MG63 (cell line): ENCODE data around the gene FOXN3. TPM values are rescaled to one million over a fixed set of nuclear protein-coding genes. Genes with fewer than 3 reads are reported as not detected.

Experiments
- DNase-seq: peaks from one replicate; pipeline ENCODE4 v3.0.0-alpha.2; 2020
- H3K27me3 ChIP-seq: fragments of 250-450 bp; sonication (Bioruptor Pico); 2 replicates; pipeline ENCODE4 v1.5.1; 2020; ENCODE audit warnings: mild to moderate bottlenecking, moderate library complexity
- H3K36me3 ChIP-seq: fragments of 250-450 bp; sonication (Bioruptor Pico); 2 replicates; pipeline ENCODE4 v1.5.1; 2020; ENCODE audit warnings: mild to moderate bottlenecking, moderate library complexity
- H3K4me3 ChIP-seq: fragments of 250-450 bp; sonication (Bioruptor Pico); 2 replicates; pipeline ENCODE4 v1.5.1; 2020; ENCODE audit warnings: mild to moderate bottlenecking, moderate library complexity
- H3K9me3 ChIP-seq: fragments of 250-450 bp; sonication (Bioruptor Pico); 2 replicates; pipeline ENCODE4 v1.5.1; 2020; ENCODE audit warnings: mild to moderate bottlenecking, moderate library complexity
- total RNA-seq: library from RNA; depleted of rRNA; stranded (reverse); fragments of >200 nt; shearing (Covaris generic); gene quantifications from 2 replicates; pipeline ENCODE4 v1.2.3, GENCODE V29; 2014; ENCODE audit warnings: low replicate concordance

Gene FOXN3
- total RNA-seq, 1 experiment from 2014 or later = 1.4 TPM

GRCh38 chr14:89419973-89420482, 3.0 kb upstream of the FOXN3 start:
- DNase-seq = no peak
- no peaks in the 10 kb centered on the region for H3K36me3 ChIP-seq
- no peak overlapping the region for H3K4me3 ChIP-seq
- no peaks in the 10 kb centered on the region for H3K9me3 ChIP-seq
- no peaks in the 10 kb centered on the region for H3K27me3 ChIP-seq

GRCh38 chr14:89418976-89419375, 1.9 kb upstream of the FOXN3 start:
- H3K36me3 ChIP-seq = no peaks in the 10 kb centered on the region
- no peaks in the 10 kb centered on the region for H3K27me3 ChIP-seq
- no peak overlapping the region for H3K4me3 ChIP-seq
- DNase-seq = no peak
- no peaks in the 10 kb centered on the region for H3K9me3 ChIP-seq

- Histone ChIP-seq H3K27me3 (no peaks in the 10 kb centered on the region), H3K36me3 (no peaks in the 10 kb centered on the region), H3K9me3 (no peaks in the 10 kb centered on the region), H3K4me3 (no peak overlapping the region)
- DNase-seq = no peak
These were observed 1.4 kb upstream of the FOXN3 start for GRCh38 chr14:89418452-89418851.

DNA sequence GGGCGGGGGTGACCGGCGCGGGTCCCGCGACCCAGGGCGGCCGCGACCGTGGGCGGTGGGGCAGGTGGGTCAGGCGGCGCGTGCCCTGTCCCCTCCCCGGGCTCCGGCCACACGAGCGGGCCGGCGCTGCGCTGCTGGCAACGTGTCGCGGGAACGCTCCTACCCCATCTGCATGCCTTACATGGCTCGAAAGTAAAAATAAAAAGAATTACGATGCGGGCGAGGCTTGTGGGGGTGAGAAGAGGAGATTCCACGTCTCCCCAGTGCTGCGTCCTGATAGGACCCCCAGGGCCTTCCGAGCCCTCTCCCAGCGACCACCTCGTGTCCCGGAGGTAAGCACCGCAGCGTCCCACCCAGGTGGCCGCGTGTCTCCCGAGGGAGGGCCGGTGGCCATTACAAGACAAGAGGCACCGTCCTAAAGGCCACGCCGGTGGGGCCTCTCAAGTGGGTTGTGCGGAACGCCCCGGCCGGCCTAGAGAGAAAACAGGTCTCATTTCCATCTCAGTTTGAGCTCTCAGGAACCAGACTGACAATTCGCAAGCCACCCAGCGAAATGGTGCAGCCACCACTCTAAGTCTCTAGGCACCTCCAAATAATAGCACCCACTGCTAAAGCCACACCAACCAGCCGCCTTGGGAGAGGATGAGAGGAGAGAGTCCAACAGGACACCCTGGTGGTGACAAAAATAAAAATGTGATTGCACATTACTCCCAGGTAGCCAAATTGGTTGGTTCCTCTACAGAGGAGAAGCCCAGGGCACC, 612 bp upstream of the FOXN3 start:
- H3K27me3 ChIP-seq = no peaks in the 10 kb centered on the region
- peak; percentile 7 for DNase-seq

GRCh38 chr14:89416002-89416995, 734 bp downstream of the FOXN3 start:
- no peaks in the 10 kb centered on the region for H3K9me3 ChIP-seq
- peak; percentile 99 for DNase-seq
- H3K27me3 ChIP-seq = no peaks in the 10 kb centered on the region
- peak overlapping the region; percentile 56 for H3K4me3 ChIP-seq
- H3K36me3 ChIP-seq = no peaks in the 10 kb centered on the region

More for the DNA sequence above, 612 bp upstream of the FOXN3 start:
- Histone ChIP-seq H3K36me3 (no peaks in the 10 kb centered on the region), H3K9me3 (no peaks in the 10 kb centered on the region), H3K4me3 (peak overlapping the region; percentile 35)

DNA sequence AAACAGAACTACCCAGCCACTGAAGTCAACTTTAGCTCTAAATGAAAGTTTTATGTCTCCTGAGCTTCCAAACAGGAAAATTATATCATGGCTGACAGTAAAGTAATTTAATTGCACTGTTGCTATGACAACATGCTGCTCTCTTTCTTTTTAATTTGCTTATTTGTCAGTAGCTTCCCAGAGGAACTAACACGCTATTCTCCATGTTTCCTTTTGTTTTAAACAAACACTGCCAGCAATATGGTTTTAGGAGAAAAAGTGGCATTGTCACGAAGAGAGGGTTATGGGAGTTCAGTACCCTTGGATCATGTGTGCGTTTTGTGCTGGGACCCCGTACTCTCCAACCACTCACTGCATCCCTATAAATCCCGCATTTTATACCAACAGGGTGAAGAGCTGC, 1.9 kb downstream of the FOXN3 start:
- no peak overlapping the region for H3K4me3 ChIP-seq
- H3K9me3 ChIP-seq = no peaks in the 10 kb centered on the region
- no peak for DNase-seq
- no peaks in the 10 kb centered on the region for H3K27me3 ChIP-seq
- no peaks in the 10 kb centered on the region for H3K36me3 ChIP-seq

DNA sequence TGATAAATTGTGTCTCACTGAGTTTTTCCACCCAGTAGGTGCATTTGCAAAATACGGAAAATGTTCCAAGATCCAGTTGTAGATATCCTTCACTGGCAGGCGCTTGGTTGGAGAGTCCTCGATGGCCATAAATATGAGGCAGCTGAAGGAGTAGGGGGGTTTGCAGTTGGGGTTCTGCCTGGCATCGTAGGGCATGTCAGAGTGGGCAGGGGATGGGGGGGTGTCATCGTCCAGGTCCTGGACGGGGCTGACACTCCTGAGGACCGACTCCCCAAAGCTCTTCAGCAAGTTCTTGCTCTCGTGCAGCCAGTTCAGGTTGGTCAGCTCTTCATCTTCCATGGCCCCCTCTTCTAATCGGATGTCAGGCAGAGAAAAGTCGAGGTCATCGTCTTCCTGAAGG, 5.1 kb downstream of the FOXN3 start:
- no peaks in the 10 kb centered on the region for H3K36me3 ChIP-seq
- no peak for DNase-seq
- H3K4me3 ChIP-seq = no peak overlapping the region

GRCh38 chr14:89409961-89410360, 7.1 kb downstream of the FOXN3 start:
- Histone ChIP-seq H3K4me3 (no peak overlapping the region), H3K27me3 (no peaks in the 10 kb centered on the region), H3K9me3 (no peaks in the 10 kb centered on the region), H3K36me3 (no peaks in the 10 kb centered on the region)
- DNase-seq = no peak

More for the DNA sequence above, 5.1 kb downstream of the FOXN3 start:
- Histone ChIP-seq H3K27me3 (no peaks in the 10 kb centered on the region), H3K9me3 (no peaks in the 10 kb centered on the region)

DNA sequence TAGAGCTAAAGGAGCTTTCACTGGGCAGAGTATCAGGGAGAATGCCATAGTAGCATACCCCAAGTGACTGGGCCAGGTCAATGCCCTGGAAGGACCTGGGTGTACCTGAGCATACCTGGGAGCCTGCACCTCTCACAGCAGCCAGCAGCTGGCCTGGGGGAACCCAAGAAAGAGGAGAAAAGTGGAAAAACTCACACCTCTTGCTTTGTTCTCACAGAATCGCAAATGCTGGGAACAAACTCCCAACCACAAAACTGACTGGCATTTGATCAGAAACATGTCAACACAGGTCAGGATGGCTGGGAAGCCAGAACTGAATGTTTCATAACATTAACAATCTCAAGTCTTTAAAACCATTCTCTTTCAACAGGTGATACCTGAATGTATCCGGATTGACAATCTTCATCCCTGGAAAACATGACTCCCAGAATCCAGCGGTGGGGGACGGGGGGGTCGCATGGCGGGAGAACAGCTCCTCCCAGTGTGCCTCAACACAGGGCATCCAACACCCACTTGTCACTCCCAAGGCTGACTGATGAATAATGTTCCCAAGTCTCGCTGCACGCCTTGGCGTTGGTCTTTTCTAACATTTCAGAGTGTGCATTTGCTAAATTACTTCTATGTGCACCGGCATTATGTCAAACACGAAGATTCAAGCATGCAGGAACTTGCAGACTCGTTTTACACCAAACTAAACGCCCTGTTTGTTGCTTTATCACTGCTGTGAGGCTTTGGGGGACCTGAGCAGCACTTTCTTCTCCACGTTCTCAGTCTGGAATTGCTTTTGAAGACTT, 7.9 kb downstream of the FOXN3 start:
- no peak overlapping the region for H3K4me3 ChIP-seq
- H3K9me3 ChIP-seq = no peaks in the 10 kb centered on the region
- no peaks in the 10 kb centered on the region for H3K27me3 ChIP-seq
- DNase-seq = no peak
- no peaks in the 10 kb centered on the region for H3K36me3 ChIP-seq

GRCh38 chr14:89407856-89408255, 9.2 kb downstream of the FOXN3 start:
- no peak for DNase-seq
- Histone ChIP-seq H3K36me3 (no peaks in the 10 kb centered on the region), H3K27me3 (no peaks in the 10 kb centered on the region), H3K4me3 (no peak overlapping the region), H3K9me3 (no peaks in the 10 kb centered on the region)

GRCh38 chr14:89406941-89407340, 10.1 kb downstream of the FOXN3 start:
- Histone ChIP-seq H3K4me3 (no peak overlapping the region), H3K9me3 (no peaks in the 10 kb centered on the region), H3K36me3 (no peaks in the 10 kb centered on the region), H3K27me3 (no peaks in the 10 kb centered on the region)
- DNase-seq = no peak

GRCh38 chr14:89406361-89406760, 10.7 kb downstream of the FOXN3 start:
- Histone ChIP-seq H3K4me3 (no peak overlapping the region), H3K27me3 (no peaks in the 10 kb centered on the region), H3K36me3 (no peaks in the 10 kb centered on the region), H3K9me3 (no peaks in the 10 kb centered on the region)
- no peak for DNase-seq

- no peak for DNase-seq
- Histone ChIP-seq H3K4me3 (no peak overlapping the region), H3K9me3 (no peaks in the 10 kb centered on the region), H3K27me3 (no peaks in the 10 kb centered on the region), H3K36me3 (no peaks in the 10 kb centered on the region)
These were observed 11.3 kb downstream of the FOXN3 start for GRCh38 chr14:89405712-89406111.

- DNase-seq = no peak
- Histone ChIP-seq H3K27me3 (no peaks in the 10 kb centered on the region), H3K9me3 (no peaks in the 10 kb centered on the region)
These were observed 14.7 kb downstream of the FOXN3 start for GRCh38 chr14:89402363-89402762.

GRCh38 chr14:89401761-89402160, 15.3 kb downstream of the FOXN3 start:
- H3K27me3 ChIP-seq = no peaks in the 10 kb centered on the region
- H3K36me3 ChIP-seq = no peaks in the 10 kb centered on the region
- H3K9me3 ChIP-seq = no peaks in the 10 kb centered on the region
- H3K4me3 ChIP-seq = no peak overlapping the region
- no peak for DNase-seq

More at GRCh38 chr14:89402363-89402762, 14.7 kb downstream of the FOXN3 start:
- Histone ChIP-seq H3K36me3 (no peaks in the 10 kb centered on the region), H3K4me3 (no peak overlapping the region)

- H3K27me3 ChIP-seq = no peaks in the 10 kb centered on the region
- no peak for DNase-seq
- no peaks in the 10 kb centered on the region for H3K9me3 ChIP-seq
- no peak overlapping the region for H3K4me3 ChIP-seq
- H3K36me3 ChIP-seq = no peaks in the 10 kb centered on the region
These were observed 15.8 kb downstream of the FOXN3 start for GRCh38 chr14:89401241-89401640.
